NCI-H2196 (cell line): Measurements from ENCODE around the gene FDX2.

Experiments
- DNase-seq: peaks from one replicate; lab custom pipeline; 2025; ENCODE audit not compliant: unreplicated experiment; lab: John Stamatoyannopoulos, UW

The FDX2 gene

GRCh38 chr19:10299545-10300458, 16.0 kb downstream of the FDX2 start:
- DNase-seq, result no peak

- DNase-seq, result no peak
Measured at GRCh38 chr19:10295847-10296591, 19.8 kb downstream of the FDX2 start.

- no peak for DNase-seq
Measured at GRCh38 chr19:10295305-10295846, 20.4 kb downstream of the FDX2 start.

- DNase-seq, result no peak
Measured at GRCh38 chr19:10294368-10294697, 21.5 kb downstream of the FDX2 start.

GRCh38 chr19:10293637-10294367, 22.0 kb downstream of the FDX2 start:
- no peak for DNase-seq

GRCh38 chr19:10292789-10293636, 22.8 kb downstream of the FDX2 start:
- DNase-seq, result no peak

- peak; percentile 24 for DNase-seq
Measured at GRCh38 chr19:10292206-10292788, 23.5 kb downstream of the FDX2 start.

- DNase-seq, result no peak
Measured at GRCh38 chr19:10291554-10292205, 24.1 kb downstream of the FDX2 start.

GRCh38 chr19:10290876-10291553, 24.8 kb downstream of the FDX2 start:
- DNase-seq, result peak; percentile 27

GRCh38 chr19:10290357-10290875, 25.4 kb downstream of the FDX2 start:
- no peak for DNase-seq

GRCh38 chr19:10289836-10290356, 25.9 kb downstream of the FDX2 start, which contains the start of gene ICAM5:
Gene ICAM5 (plus strand): TSS chr19:10289952. CDS start chr19:10290044, 92 bp downstream.
- DNase-seq, result peak; percentile 54

GRCh38 chr19:10289167-10289835, 26.5 kb downstream of the FDX2 start:
- DNase-seq, result peak; percentile 86

- DNase-seq, result peak; percentile 70
Measured at GRCh38 chr19:10288662-10289166, 27.1 kb downstream of the FDX2 start.

- no peak for DNase-seq
Measured at GRCh38 chr19:10286803-10287737, 28.7 kb downstream of the FDX2 start, which contains the start of gene ICAM4. Gene ICAM4 (plus strand): TSS chr19:10286955. CDS start chr19:10287013, 58 bp downstream.

- no peak for DNase-seq
Measured at GRCh38 chr19:10285393-10285792, 30.4 kb downstream of the FDX2 start.

- DNase-seq, result no peak
Measured at GRCh38 chr19:10284960-10285278, 30.9 kb downstream of the FDX2 start.
